ENCODE data around the gene MPHOSPH6.
"Not testable (repeated sequence)": the region's sequence is repeated elsewhere in the genome, so short reads cannot be mapped to it uniquely, and the experiment has no call there.

Gene MPHOSPH6

DNA sequence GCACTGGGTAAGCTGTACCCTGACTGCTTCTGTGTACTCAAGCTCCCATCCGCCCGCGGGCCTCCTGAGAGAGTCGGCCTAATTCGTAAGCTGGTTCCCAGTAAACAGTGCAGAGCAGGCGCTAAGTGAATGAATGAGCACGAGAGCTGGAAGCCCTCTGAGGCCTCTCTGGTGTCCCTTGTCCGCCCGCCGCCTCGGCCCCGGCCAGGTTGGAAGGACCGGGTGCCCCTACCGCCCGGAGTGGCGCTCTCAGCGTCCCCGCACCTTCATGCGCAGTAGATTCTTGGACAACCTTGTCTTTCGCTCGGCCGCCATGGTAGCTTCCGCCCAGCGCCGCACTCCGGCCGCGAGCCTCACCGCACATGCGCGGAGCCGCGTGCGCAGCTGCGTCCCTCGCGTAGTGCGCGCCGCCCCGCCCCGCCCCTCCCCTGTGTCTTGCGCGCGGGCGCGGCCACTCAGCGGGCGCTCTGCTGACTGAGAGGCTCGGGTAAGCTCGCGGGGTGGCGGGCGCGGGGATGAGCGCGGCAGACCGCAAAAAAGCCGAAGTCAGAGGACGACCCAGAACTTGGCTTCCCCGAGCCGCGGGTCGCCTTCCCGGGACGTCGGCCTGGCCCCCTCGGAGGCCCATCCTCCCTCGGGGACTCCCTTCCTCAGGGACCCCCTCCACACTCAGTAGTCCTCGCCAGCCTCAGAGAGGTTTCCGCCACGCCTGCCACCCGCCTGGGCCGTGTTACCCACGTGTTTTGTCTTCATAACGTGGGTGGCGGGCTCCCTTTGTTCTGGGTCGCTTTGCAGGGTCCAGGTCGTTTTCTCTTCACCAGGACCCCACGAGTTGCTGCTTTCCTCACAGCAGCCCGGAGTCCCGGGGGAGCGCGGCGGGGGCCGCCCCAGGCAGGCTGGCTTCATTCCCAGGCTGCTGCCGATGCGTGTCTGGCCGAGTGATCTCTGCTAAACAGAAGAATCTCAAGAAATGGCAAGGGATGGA, at the start of gene MPHOSPH6:
TSS of gene MPHOSPH6 (minus strand) at position 364 of the 985 bp plus-strand sequence. CDS start at position 315, 49 bp downstream.
- peaks cover 11% of the 10 kb centered on the region for H3K27me3 ChIP-seq (ENCODE audit: insufficient read depth, low read length)
- H3K4me1 ChIP-seq (ENCODE audit: insufficient read depth, low read length): peaks cover 7% of the 10 kb centered on the region
- H3K4me3 ChIP-seq (ENCODE audit: low read length): peak within 1 kb of the TSS; percentile 95
- peak within 1 kb of the TSS; percentile 87 for H2AFZ ChIP-seq (ENCODE audit: low read depth, low read length)
- H3K9me3 ChIP-seq (ENCODE audit: low read length): peaks cover 21% of the 10 kb centered on the region
- H3K36me3 ChIP-seq (ENCODE audit: insufficient read depth, low read length): peaks cover 22% of the 10 kb centered on the region

GRCh38 chr16:82219298-82219697, 49.3 kb upstream of the MPHOSPH6 start:
- no peaks in the 10 kb centered on the region for H3K9me3 ChIP-seq (ENCODE audit: low read length)
- peaks cover 4% of the 10 kb centered on the region for H3K27me3 ChIP-seq (ENCODE audit: insufficient read depth, low read length)
- H2AFZ ChIP-seq (ENCODE audit: low read depth, low read length): no peak overlapping the region
- no peaks in the 10 kb centered on the region for H3K36me3 ChIP-seq (ENCODE audit: insufficient read depth, low read length)
- no peaks in the 10 kb centered on the region for H3K4me1 ChIP-seq (ENCODE audit: insufficient read depth, low read length)
- no peak overlapping the region for H3K4me3 ChIP-seq (ENCODE audit: low read length)

- H3K9me3 ChIP-seq (ENCODE audit: low read length); H3K27me3 ChIP-seq (ENCODE audit: insufficient read depth, low read length); H3K4me3 ChIP-seq (ENCODE audit: low read length); H3K36me3 ChIP-seq (ENCODE audit: insufficient read depth, low read length); H2AFZ ChIP-seq (ENCODE audit: low read depth, low read length); H3K4me1 ChIP-seq (ENCODE audit: insufficient read depth, low read length): not testable (repeated sequence)
Measured at GRCh38 chr16:82209314-82209713, 39.3 kb upstream of the MPHOSPH6 start.

DNA sequence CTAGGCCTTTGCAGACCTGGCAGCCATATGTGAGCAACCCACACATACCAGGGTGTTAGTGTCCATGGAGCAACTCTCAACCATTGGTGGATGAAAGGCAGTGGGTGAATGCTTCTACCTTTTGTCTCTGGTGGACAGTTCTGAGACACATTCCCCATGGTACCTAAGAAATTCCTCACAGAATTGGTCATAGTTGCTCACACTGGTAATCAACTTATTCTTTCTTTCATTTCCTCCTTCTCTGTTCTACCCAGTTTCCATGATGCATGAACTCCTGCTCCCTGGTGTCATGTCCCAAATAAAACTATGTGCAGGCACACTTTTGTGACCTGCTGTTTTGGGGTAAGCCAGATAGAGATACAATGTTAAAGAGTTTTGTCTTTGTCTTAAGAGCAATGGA, 33.2 kb upstream of the MPHOSPH6 start:
- no peaks in the 10 kb centered on the region for H3K4me1 ChIP-seq (ENCODE audit: insufficient read depth, low read length)
- no peak overlapping the region for H2AFZ ChIP-seq (ENCODE audit: low read depth, low read length)
- no peak overlapping the region for H3K4me3 ChIP-seq (ENCODE audit: low read length)
- H3K9me3 ChIP-seq (ENCODE audit: low read length): no peaks in the 10 kb centered on the region
- no peaks in the 10 kb centered on the region for H3K27me3 ChIP-seq (ENCODE audit: insufficient read depth, low read length)
- H3K36me3 ChIP-seq (ENCODE audit: insufficient read depth, low read length): no peaks in the 10 kb centered on the region

GRCh38 chr16:82201926-82202325, 31.9 kb upstream of the MPHOSPH6 start:
- Histone ChIP-seq H3K9me3 (ENCODE audit: low read length) (no peaks in the 10 kb centered on the region), H3K4me3 (ENCODE audit: low read length) (no peak overlapping the region), H2AFZ (ENCODE audit: low read depth, low read length) (no peak overlapping the region), H3K36me3 (ENCODE audit: insufficient read depth, low read length) (no peaks in the 10 kb centered on the region), H3K27me3 (ENCODE audit: insufficient read depth, low read length) (no peaks in the 10 kb centered on the region), H3K4me1 (ENCODE audit: insufficient read depth, low read length) (no peaks in the 10 kb centered on the region)

GRCh38 chr16:82201351-82201750, 31.3 kb upstream of the MPHOSPH6 start:
- H3K36me3 ChIP-seq (ENCODE audit: insufficient read depth, low read length): no peaks in the 10 kb centered on the region
- H3K4me3 ChIP-seq (ENCODE audit: low read length): no peak overlapping the region
- no peaks in the 10 kb centered on the region for H3K9me3 ChIP-seq (ENCODE audit: low read length)
- no peaks in the 10 kb centered on the region for H3K4me1 ChIP-seq (ENCODE audit: insufficient read depth, low read length)
- no peak overlapping the region for H2AFZ ChIP-seq (ENCODE audit: low read depth, low read length)
- H3K27me3 ChIP-seq (ENCODE audit: insufficient read depth, low read length): no peaks in the 10 kb centered on the region

- Histone ChIP-seq H2AFZ (ENCODE audit: low read depth, low read length) (no peak overlapping the region), H3K4me3 (ENCODE audit: low read length) (no peak overlapping the region), H3K9me3 (ENCODE audit: low read length) (no peaks in the 10 kb centered on the region), H3K36me3 (ENCODE audit: insufficient read depth, low read length) (no peaks in the 10 kb centered on the region), H3K4me1 (ENCODE audit: insufficient read depth, low read length) (no peaks in the 10 kb centered on the region), H3K27me3 (ENCODE audit: insufficient read depth, low read length) (peaks cover 5% of the 10 kb centered on the region)
Measured at GRCh38 chr16:82199209-82199608, 29.2 kb upstream of the MPHOSPH6 start.

DNA sequence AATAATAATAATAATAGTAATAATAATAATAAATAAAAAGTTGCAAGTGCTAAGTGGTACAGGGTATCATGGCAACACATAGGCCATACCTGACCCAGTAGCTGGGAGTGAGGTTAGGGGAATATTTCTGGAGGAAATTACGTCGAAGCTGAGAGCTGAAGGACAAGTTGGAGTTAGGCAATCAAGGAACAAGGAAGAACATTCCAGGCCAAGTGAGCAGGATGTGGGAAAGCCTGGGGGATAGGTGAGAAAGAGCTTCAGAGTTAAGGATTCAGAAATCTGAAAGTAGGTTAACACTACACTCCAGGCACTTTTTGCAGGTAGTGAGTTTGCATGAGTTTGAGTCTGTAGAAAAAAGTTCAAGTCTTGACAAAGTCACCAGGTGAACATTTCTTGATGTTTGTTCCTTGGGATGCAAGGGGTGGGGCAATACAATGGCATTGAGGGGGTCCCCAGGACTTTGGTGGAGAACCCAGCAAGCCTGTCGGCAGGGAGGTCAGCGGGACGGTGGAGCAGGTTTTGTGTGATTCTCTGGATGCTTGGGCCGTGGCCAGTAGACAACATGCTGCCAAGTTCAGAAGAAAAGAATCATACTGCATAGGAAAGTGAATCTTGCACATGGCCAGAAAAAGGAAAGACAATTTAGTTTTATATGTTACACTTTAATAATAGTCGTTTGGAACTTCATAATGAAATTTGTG, 27.7 kb upstream of the MPHOSPH6 start:
- no peaks in the 10 kb centered on the region for H3K9me3 ChIP-seq (ENCODE audit: low read length)
- H2AFZ ChIP-seq (ENCODE audit: low read depth, low read length): no peak overlapping the region
- no peaks in the 10 kb centered on the region for H3K36me3 ChIP-seq (ENCODE audit: insufficient read depth, low read length)
- H3K4me3 ChIP-seq (ENCODE audit: low read length): no peak overlapping the region
- no peaks in the 10 kb centered on the region for H3K4me1 ChIP-seq (ENCODE audit: insufficient read depth, low read length)
- H3K27me3 ChIP-seq (ENCODE audit: insufficient read depth, low read length): peaks cover 6% of the 10 kb centered on the region

DNA sequence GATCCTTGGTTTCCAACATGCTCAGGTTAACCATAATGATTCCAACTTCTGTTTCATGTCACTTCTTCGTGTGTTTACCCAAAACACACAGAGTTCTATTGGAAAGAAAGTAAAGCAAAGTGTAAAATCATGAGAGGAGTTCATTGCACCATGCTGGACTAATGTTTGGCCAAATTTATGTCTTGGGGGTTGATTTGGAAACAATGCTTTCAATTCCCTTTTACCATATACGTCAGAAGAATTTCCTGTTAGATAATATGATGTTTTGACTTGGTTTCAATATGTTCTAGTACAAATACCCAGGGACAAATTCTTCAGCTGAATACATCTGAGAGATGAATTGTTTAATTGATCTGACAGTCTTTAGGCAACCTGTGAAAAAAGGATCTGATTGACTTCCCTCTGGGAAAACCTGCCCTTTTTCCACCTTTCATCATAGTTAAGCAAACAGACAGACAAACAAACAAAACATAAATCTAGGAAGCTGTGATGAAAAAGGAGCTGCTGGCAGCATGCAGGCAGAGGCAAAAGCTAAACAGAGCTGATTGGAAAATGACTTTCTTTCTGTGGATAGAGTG, 26.0 kb upstream of the MPHOSPH6 start:
- no peak overlapping the region for H3K4me3 ChIP-seq (ENCODE audit: low read length)
- H3K27me3 ChIP-seq (ENCODE audit: insufficient read depth, low read length): peaks cover 8% of the 10 kb centered on the region

GRCh38 chr16:82194086-82194485, 24.1 kb upstream of the MPHOSPH6 start:
- Histone ChIP-seq H3K4me3 (ENCODE audit: low read length) (no peak overlapping the region), H2AFZ (ENCODE audit: low read depth, low read length) (no peak overlapping the region), H3K36me3 (ENCODE audit: insufficient read depth, low read length) (no peaks in the 10 kb centered on the region), H3K9me3 (ENCODE audit: low read length) (no peaks in the 10 kb centered on the region), H3K27me3 (ENCODE audit: insufficient read depth, low read length) (peaks cover 13% of the 10 kb centered on the region), H3K4me1 (ENCODE audit: insufficient read depth, low read length) (no peaks in the 10 kb centered on the region)

More for the DNA sequence above, 26.0 kb upstream of the MPHOSPH6 start:
- Histone ChIP-seq H3K9me3 (ENCODE audit: low read length) (no peaks in the 10 kb centered on the region), H3K36me3 (ENCODE audit: insufficient read depth, low read length) (no peaks in the 10 kb centered on the region), H3K4me1 (ENCODE audit: insufficient read depth, low read length) (no peaks in the 10 kb centered on the region), H2AFZ (ENCODE audit: low read depth, low read length) (no peak overlapping the region)

GRCh38 chr16:82192665-82193064, 22.6 kb upstream of the MPHOSPH6 start:
- Histone ChIP-seq H3K4me1 (ENCODE audit: insufficient read depth, low read length) (no peaks in the 10 kb centered on the region), H3K4me3 (ENCODE audit: low read length) (no peak overlapping the region), H3K27me3 (ENCODE audit: insufficient read depth, low read length) (peaks cover 14% of the 10 kb centered on the region), H3K36me3 (ENCODE audit: insufficient read depth, low read length) (no peaks in the 10 kb centered on the region), H2AFZ (ENCODE audit: low read depth, low read length) (no peak overlapping the region), H3K9me3 (ENCODE audit: low read length) (no peaks in the 10 kb centered on the region)

GRCh38 chr16:82190386-82190785, 20.4 kb upstream of the MPHOSPH6 start:
- Histone ChIP-seq H2AFZ (ENCODE audit: low read depth, low read length) (no peak overlapping the region), H3K4me1 (ENCODE audit: insufficient read depth, low read length) (no peaks in the 10 kb centered on the region), H3K27me3 (ENCODE audit: insufficient read depth, low read length) (peaks cover 12% of the 10 kb centered on the region), H3K9me3 (ENCODE audit: low read length) (no peaks in the 10 kb centered on the region), H3K36me3 (ENCODE audit: insufficient read depth, low read length) (no peaks in the 10 kb centered on the region), H3K4me3 (ENCODE audit: low read length) (no peak overlapping the region)

GRCh38 chr16:82187829-82188228, 17.8 kb upstream of the MPHOSPH6 start:
- Histone ChIP-seq H3K36me3 (ENCODE audit: insufficient read depth, low read length) (no peaks in the 10 kb centered on the region), H3K9me3 (ENCODE audit: low read length) (no peaks in the 10 kb centered on the region), H3K4me1 (ENCODE audit: insufficient read depth, low read length) (no peaks in the 10 kb centered on the region), H3K27me3 (ENCODE audit: insufficient read depth, low read length) (peaks cover 9% of the 10 kb centered on the region), H2AFZ (ENCODE audit: low read depth, low read length) (no peak overlapping the region), H3K4me3 (ENCODE audit: low read length) (no peak overlapping the region)
